Loucy (cell line): ENCODE measurements around the gene PKLR.

ENCODE experiments used
- EZH2phosphoT487 ChIP-seq: fragments of 200-600 bp; IDR thresholded peaks from 2 replicates; pipeline ENCODE4 v1.6.1; 2018; ENCODE audit warnings: antibody characterized with exemption, mild to moderate bottlenecking, moderate library complexity, borderline replicate concordance
- TF ChIP-seq, protein P1 (sequence below): fragments of 200-600 bp; sonication (generic); conservative IDR thresholded peaks from 2 replicates; pipeline ENCODE4 v1.5.1; 2014; ENCODE audit warnings: mild to moderate bottlenecking, antibody characterized with exemption, low read length

DNA sequence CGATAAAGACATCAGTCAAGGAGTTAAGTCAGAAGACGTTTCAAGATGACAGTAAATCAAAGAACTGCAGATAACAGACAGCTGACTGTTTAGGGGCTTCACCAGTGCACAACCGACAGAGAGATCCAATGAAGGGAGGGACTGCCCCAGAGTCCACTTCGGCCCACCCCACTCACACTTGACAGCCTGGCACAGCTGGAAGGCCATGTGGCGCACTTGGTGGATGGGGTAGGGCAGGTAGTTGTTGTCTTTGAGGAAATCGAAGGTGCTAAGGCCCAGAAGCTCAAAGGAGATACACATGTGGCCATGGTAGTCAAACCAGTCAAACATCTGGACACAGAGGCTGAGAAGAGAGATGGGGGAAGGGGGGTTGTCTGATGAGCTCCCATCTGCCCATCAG is 34.7 kb downstream of the PKLR start:
- TF ChIP-seq, protein P1, sequence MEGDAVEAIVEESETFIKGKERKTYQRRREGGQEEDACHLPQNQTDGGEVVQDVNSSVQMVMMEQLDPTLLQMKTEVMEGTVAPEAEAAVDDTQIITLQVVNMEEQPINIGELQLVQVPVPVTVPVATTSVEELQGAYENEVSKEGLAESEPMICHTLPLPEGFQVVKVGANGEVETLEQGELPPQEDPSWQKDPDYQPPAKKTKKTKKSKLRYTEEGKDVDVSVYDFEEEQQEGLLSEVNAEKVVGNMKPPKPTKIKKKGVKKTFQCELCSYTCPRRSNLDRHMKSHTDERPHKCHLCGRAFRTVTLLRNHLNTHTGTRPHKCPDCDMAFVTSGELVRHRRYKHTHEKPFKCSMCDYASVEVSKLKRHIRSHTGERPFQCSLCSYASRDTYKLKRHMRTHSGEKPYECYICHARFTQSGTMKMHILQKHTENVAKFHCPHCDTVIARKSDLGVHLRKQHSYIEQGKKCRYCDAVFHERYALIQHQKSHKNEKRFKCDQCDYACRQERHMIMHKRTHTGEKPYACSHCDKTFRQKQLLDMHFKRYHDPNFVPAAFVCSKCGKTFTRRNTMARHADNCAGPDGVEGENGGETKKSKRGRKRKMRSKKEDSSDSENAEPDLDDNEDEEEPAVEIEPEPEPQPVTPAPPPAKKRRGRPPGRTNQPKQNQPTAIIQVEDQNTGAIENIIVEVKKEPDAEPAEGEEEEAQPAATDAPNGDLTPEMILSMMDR: no peak
- no peak for TF ChIP-seq EZH2phosphoT487
